ENCODE results near the gene APBA3. TPM values are rescaled to one million over a fixed set of nuclear protein-coding genes. Genes with fewer than 3 reads are reported as not detected.

The APBA3 gene
- total RNA-seq, 3 donors from 2014 or later (not counting 1 experiment from before 2014, with no cell fraction given): 39.9 to 53.6 (median 43.8) TPM

- Histone ChIP-seq H3K27ac (ENCODE audit: low read length) (no peak overlapping the region), H3K27me3 (ENCODE audit: control insufficient read depth, insufficient read depth, low read length) (no peaks in the 10 kb centered on the region), H3K9me3 (ENCODE audit: control insufficient read depth, insufficient read depth, low read length) (peaks cover 20% of the 10 kb centered on the region), H3K4me1 (ENCODE audit: control insufficient read depth, insufficient read depth, low read length) (peaks cover 19% of the 10 kb centered on the region), H3K4me3 (ENCODE audit: low read length) (no peak overlapping the region), H3K36me3 (ENCODE audit: control insufficient read depth, insufficient read depth, low read length) (peaks cover 46% of the 10 kb centered on the region)
- H3K4me1 Mint-ChIP-seq: peaks cover 11 to 40% of the 10 kb centered on the region in 2 donors
- H3K27me3 Mint-ChIP-seq (ENCODE audit: low read depth in 2 of 2): no peaks in the 10 kb centered on the region
- 95% methylated on average over 37 of the region's 37 CpGs for WGBS (ENCODE audit: insufficient coverage)
- peaks cover 3 to 5% of the 10 kb centered on the region in 2 donors for H3K9me3 Mint-ChIP-seq
- peak overlapping the region in 1 of 2 donors; percentile 36 for H3K27ac Mint-ChIP-seq
- no peak for TF ChIP-seq CTCF (IDR thresholded peaks at IDR 0.05)
- no peak overlapping the region for H3K4me3 Mint-ChIP-seq
- intact Hi-C loops (cut with micrococcal nuclease): no loop called here
- peaks cover 8% of the 10 kb centered on the region for H3K36me3 Mint-ChIP-seq
- peak in 1 of 3 donors; percentile 8 for ATAC-seq
- no peak for DNase-seq
Measured at GRCh38 chr19:3778104-3778867, 16.8 kb upstream of the APBA3 start.

GRCh38 chr19:3776479-3777040, 15.1 kb upstream of the APBA3 start:
- TF ChIP-seq CTCF (IDR thresholded peaks at IDR 0.05): no peak
- Histone ChIP-seq H3K27ac (ENCODE audit: low read length) (no peak overlapping the region), H3K27me3 (ENCODE audit: control insufficient read depth, insufficient read depth, low read length) (no peaks in the 10 kb centered on the region), H3K9me3 (ENCODE audit: control insufficient read depth, insufficient read depth, low read length) (peaks cover 6% of the 10 kb centered on the region), H3K4me1 (ENCODE audit: control insufficient read depth, insufficient read depth, low read length) (peaks cover 15% of the 10 kb centered on the region), H3K36me3 (ENCODE audit: control insufficient read depth, insufficient read depth, low read length) (peaks cover 29% of the 10 kb centered on the region), H3K4me3 (ENCODE audit: low read length) (no peak overlapping the region)
- Mint-ChIP-seq H3K27ac (peak overlapping the region in 1 of 2 donors; percentile 65), H3K4me3 (no peak overlapping the region), H3K36me3 (no peaks in the 10 kb centered on the region), H3K27me3 (ENCODE audit: low read depth in 2 of 2) (no peaks in the 10 kb centered on the region), H3K4me1 (peaks cover 2 to 34% of the 10 kb centered on the region in 2 donors), H3K9me3 (no peaks in the 10 kb centered on the region)
- DNase-seq: no peak
- 98% methylated on average over 1 of the region's 1 CpG for WGBS (ENCODE audit: insufficient coverage)
- intact Hi-C loops (cut with micrococcal nuclease): no loop called here
- no peak for ATAC-seq

- no peaks in the 10 kb centered on the region for H3K36me3 Mint-ChIP-seq
- ATAC-seq: no peak
Measured at GRCh38 chr19:3775831-3776230, 14.3 kb upstream of the APBA3 start.

More at GRCh38 chr19:3775831-3776230, 14.3 kb upstream of the APBA3 start:
- Histone ChIP-seq H3K4me1 (ENCODE audit: control insufficient read depth, insufficient read depth, low read length) (peaks cover 8% of the 10 kb centered on the region), H3K27me3 (ENCODE audit: control insufficient read depth, insufficient read depth, low read length) (no peaks in the 10 kb centered on the region), H3K4me3 (ENCODE audit: low read length) (no peak overlapping the region), H3K27ac (ENCODE audit: low read length) (no peak overlapping the region), H3K9me3 (ENCODE audit: control insufficient read depth, insufficient read depth, low read length) (no peaks in the 10 kb centered on the region), H3K36me3 (ENCODE audit: control insufficient read depth, insufficient read depth, low read length) (peaks cover 24% of the 10 kb centered on the region)
- intact Hi-C loops (cut with micrococcal nuclease): no loop called here
- H3K27me3 Mint-ChIP-seq (ENCODE audit: low read depth in 2 of 2): no peaks in the 10 kb centered on the region
- DNase-seq: no peak
- H3K9me3 Mint-ChIP-seq: no peaks in the 10 kb centered on the region
- no peak overlapping the region for H3K4me3 Mint-ChIP-seq
- TF ChIP-seq CTCF (IDR thresholded peaks at IDR 0.05): no peak
- 97% methylated on average over 5 of the region's 5 CpGs for WGBS (ENCODE audit: insufficient coverage)
- peak overlapping the region in 1 of 2 donors; percentile 65 for H3K27ac Mint-ChIP-seq
- peaks cover 0 to 27% of the 10 kb centered on the region in 2 donors for H3K4me1 Mint-ChIP-seq

All from natural killer cell (primary cell).